GM12801 (cell line): ENCODE measurements around the gene TMOD4.

Experiments
- CTCF ChIP-seq: IDR thresholded peaks from one replicate; pipeline ENCODE4 v1.5.1; 2011; ENCODE audit warnings: control low read depth; ENCODE audit not compliant: insufficient read length; ENCODE audit errors: extremely low read depth

Gene TMOD4

GRCh38 chr1:151133018-151133806 is 42.6 kb downstream of the TMOD4 start:
- no peak for TF ChIP-seq CTCF

GRCh38 chr1:151132335-151133017 is 43.3 kb downstream of the TMOD4 start:
- TF ChIP-seq CTCF = no peak

- TF ChIP-seq CTCF = no peak
Measured at GRCh38 chr1:151131701-151132334, 44.0 kb downstream of the TMOD4 start.

- no peak for TF ChIP-seq CTCF
Measured at GRCh38 chr1:151130987-151131586, 44.7 kb downstream of the TMOD4 start.

- TF ChIP-seq CTCF = no peak
Measured at GRCh38 chr1:151128800-151129199, 47.0 kb downstream of the TMOD4 start.

- no peak for TF ChIP-seq CTCF
Measured at GRCh38 chr1:151124763-151125403, 50.9 kb downstream of the TMOD4 start.
